ENCODE data around the gene SPTAN1. TPM values are rescaled to one million over a fixed set of nuclear protein-coding genes. Genes with fewer than 3 reads are reported as not detected.
A peak's percentile ranks its signal among the peaks of the same experiment; 100 is the strongest.
"Not testable (repeated sequence)": the region's sequence is repeated elsewhere in the genome, so short reads cannot be mapped to it uniquely, and the experiment has no call there.

SPTAN1 gene
- total RNA-seq, 2 experiments from 2014 or later = 386 to 392 TPM

- TF ChIP-seq CTCF (IDR thresholded peaks at IDR 0.05) = peak; percentile 46
- DNase-seq = peak; percentile 52 to 82 (median 64)
- H3K4me1 ChIP-seq (ENCODE audit: insufficient read depth, low read length); H3K27ac ChIP-seq (ENCODE audit: low read depth in 1 of 2, low read length in 2 of 2); POLR2A ChIA-PET; H3K4me1 Mint-ChIP-seq (ENCODE audit: low read depth); H3K36me3 ChIP-seq (ENCODE audit: insufficient read depth, low read length); H3K9me3 ChIP-seq (ENCODE audit: control insufficient read depth in 1 of 2, insufficient read depth in 1 of 2, low read length in 2 of 2); H3K4me3 Mint-ChIP-seq; H3K36me3 Mint-ChIP-seq (ENCODE audit: low read depth); H3K27me3 ChIP-seq (ENCODE audit: control insufficient read depth in 1 of 2, insufficient read depth in 2 of 2, low read length in 2 of 2); H3K4me3 ChIP-seq (ENCODE audit: low read length); H3K27me3 Mint-ChIP-seq; H3K9me3 Mint-ChIP-seq; H3K27ac Mint-ChIP-seq: not testable (repeated sequence)
- CTCF ChIA-PET = interaction anchor here (0.8 to 1.0 kb wide), 2 partner anchors 9 to 46 kb away, joined by 3 read pairs; partner anchors contain the start of gene DYNC2I2
- peak; percentile 87 for ATAC-seq (ENCODE audit: poor library complexity)
- intact Hi-C loops (cut with DNase I, micrococcal nuclease) = loop anchor here (1.0 to 5.0 kb wide), 3 partner anchors 39 to 280 kb away; partner anchors contain the start of gene SET (in 1 of the 2)
Measured at GRCh38 chr9:128648206-128648605, 95.8 kb downstream of the SPTAN1 start.

GRCh38 chr9:128651798-128652197 lies 99.4 kb downstream of the SPTAN1 start:
- Histone ChIP-seq H3K9me3 (ENCODE audit: control insufficient read depth in 1 of 2, insufficient read depth in 1 of 2, low read length in 2 of 2) (no peaks in the 10 kb centered on the region), H3K4me1 (ENCODE audit: insufficient read depth, low read length) (peaks cover 5% of the 10 kb centered on the region), H3K27me3 (ENCODE audit: control insufficient read depth in 1 of 2, insufficient read depth in 2 of 2, low read length in 2 of 2) (no peaks in the 10 kb centered on the region), H3K4me3 (ENCODE audit: low read length) (no peak overlapping the region), H3K27ac (ENCODE audit: low read depth in 1 of 2, low read length in 2 of 2) (no peak overlapping the region), H3K36me3 (ENCODE audit: insufficient read depth, low read length) (no peaks in the 10 kb centered on the region)
- Mint-ChIP-seq H3K4me1 (ENCODE audit: low read depth) (peaks cover 3% of the 10 kb centered on the region), H3K4me3 (no peak overlapping the region), H3K27me3 (no peaks in the 10 kb centered on the region), H3K9me3 (no peaks in the 10 kb centered on the region), H3K36me3 (ENCODE audit: low read depth) (peaks cover 3% of the 10 kb centered on the region), H3K27ac (no peak overlapping the region)
- ChIA-PET POLR2A (no interaction called here), CTCF (interaction anchor here (0.6 kb wide), 4 partner anchors 12 to 286 kb away, joined by 3 to 5 read pairs (median 4); no protein-coding TSS in a partner anchor)
- intact Hi-C loops (cut with DNase I, micrococcal nuclease) = no loop called here
- DNase-seq (no peak), ATAC-seq (ENCODE audit: poor library complexity) (no peak)
- no peak for TF ChIP-seq CTCF (IDR thresholded peaks at IDR 0.05)

GRCh38 chr9:128653908-128654307 lies 101.5 kb downstream of the SPTAN1 start:
- peak overlapping the region; percentile 27 for H3K27ac Mint-ChIP-seq
- TF ChIP-seq CTCF (IDR thresholded peaks at IDR 0.05) = no peak
- peak overlapping the region; percentile 78 for H3K4me3 Mint-ChIP-seq
- intact Hi-C loops (cut with DNase I, micrococcal nuclease) = no loop called here
- Histone ChIP-seq H3K4me3 (ENCODE audit: low read length) (no peak overlapping the region), H3K36me3 (ENCODE audit: insufficient read depth, low read length) (no peaks in the 10 kb centered on the region), H3K27ac (ENCODE audit: low read depth in 1 of 2, low read length in 2 of 2) (no peak overlapping the region), H3K4me1 (ENCODE audit: insufficient read depth, low read length) (peaks cover 13% of the 10 kb centered on the region), H3K9me3 (ENCODE audit: control insufficient read depth in 1 of 2, insufficient read depth in 1 of 2, low read length in 2 of 2) (no peaks in the 10 kb centered on the region), H3K27me3 (ENCODE audit: control insufficient read depth in 1 of 2, insufficient read depth in 2 of 2, low read length in 2 of 2) (no peaks in the 10 kb centered on the region)
- H3K4me1 Mint-ChIP-seq (ENCODE audit: low read depth) = peaks cover 8% of the 10 kb centered on the region
- ChIA-PET CTCF (interaction anchor here (1.4 kb wide), 1 partner anchor 48 kb away, joined by 3 read pairs; the partner anchor contains the start of gene PKN3), POLR2A (interaction anchor here (2.6 kb wide), 1 partner anchor 35 kb away, joined by 12 read pairs; the partner anchor contains the start of gene SET)
- no peak for DNase-seq
- H3K9me3 Mint-ChIP-seq = no peaks in the 10 kb centered on the region
- no peaks in the 10 kb centered on the region for H3K27me3 Mint-ChIP-seq
- peaks cover 3% of the 10 kb centered on the region for H3K36me3 Mint-ChIP-seq (ENCODE audit: low read depth)
- ATAC-seq (ENCODE audit: poor library complexity) = no peak

Data from CD4-positive, alpha-beta T cell (primary cell).